Measurements from ENCODE around the gene CNTNAP4.

The CNTNAP4 gene

DNA sequence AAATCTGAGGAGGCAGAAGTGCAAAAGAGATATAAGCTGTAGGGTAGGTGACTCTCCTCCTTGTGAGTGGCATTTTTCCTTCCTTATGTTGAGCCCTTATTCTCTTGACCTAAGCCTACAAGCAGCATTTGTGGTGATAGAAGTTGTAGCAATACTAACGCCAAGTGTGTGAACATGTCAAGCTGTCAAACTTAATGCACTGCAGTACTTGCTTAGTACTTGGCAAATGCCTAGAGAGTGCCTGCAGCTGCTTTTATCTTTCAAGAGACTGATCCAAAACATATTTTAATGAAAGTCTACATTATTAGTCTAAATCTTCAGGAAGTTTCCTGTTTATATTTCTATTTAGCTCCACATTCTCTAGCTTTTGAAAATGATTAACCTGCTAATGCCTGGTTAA is 83.2 kb downstream of the CNTNAP4 start:
- Histone ChIP-seq H3K36me3 (ENCODE audit: control insufficient read depth in 1 of 2, insufficient read depth in 2 of 2, low read length in 2 of 2) (no peaks in the 10 kb centered on the region), H3K27me3 (ENCODE audit: low read depth, low read length) (no peaks in the 10 kb centered on the region), H3K27ac (ENCODE audit: low read length) (no peak overlapping the region), H3K4me1 (ENCODE audit: control insufficient read depth in 1 of 2, insufficient read depth in 2 of 2, low read length in 2 of 2) (no peaks in the 10 kb centered on the region), H3K9me3 (ENCODE audit: control insufficient read depth in 1 of 2, low read length in 2 of 2) (no peaks in the 10 kb centered on the region), H3K4me3 (ENCODE audit: low read depth in 1 of 2, low read length in 2 of 2) (no peak overlapping the region)

GRCh38 chr16:76370344-76370743 is 93.1 kb downstream of the CNTNAP4 start:
- Histone ChIP-seq H3K27ac (ENCODE audit: low read length) (no peak overlapping the region), H3K4me1 (ENCODE audit: control insufficient read depth in 1 of 2, insufficient read depth in 2 of 2, low read length in 2 of 2) (no peaks in the 10 kb centered on the region), H3K36me3 (ENCODE audit: control insufficient read depth in 1 of 2, insufficient read depth in 2 of 2, low read length in 2 of 2) (no peaks in the 10 kb centered on the region), H3K4me3 (ENCODE audit: low read depth in 1 of 2, low read length in 2 of 2) (no peak overlapping the region), H3K9me3 (ENCODE audit: control insufficient read depth in 1 of 2, low read length in 2 of 2) (no peaks in the 10 kb centered on the region), H3K27me3 (ENCODE audit: low read depth, low read length) (no peaks in the 10 kb centered on the region)

DNA sequence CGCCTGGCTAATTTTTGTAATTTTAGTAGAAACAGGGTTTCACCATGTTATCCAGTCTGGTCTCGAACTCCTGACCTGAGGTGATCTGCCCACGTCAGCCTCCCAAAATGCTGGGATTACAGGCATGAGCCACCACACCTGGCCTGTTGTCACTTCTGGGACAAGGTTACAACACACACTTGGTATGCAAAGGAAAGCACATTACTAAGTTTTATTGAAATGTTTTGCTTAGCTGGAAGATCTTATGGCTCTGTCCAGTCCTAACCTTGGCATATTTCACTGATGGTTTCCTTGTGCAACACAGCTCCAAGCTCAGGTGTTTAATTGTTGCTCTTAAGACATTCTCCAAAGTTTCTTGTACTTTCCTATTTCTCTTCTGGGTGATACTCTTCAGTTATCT is 94.2 kb downstream of the CNTNAP4 start:
- H3K4me1 ChIP-seq (ENCODE audit: control insufficient read depth in 1 of 2, insufficient read depth in 2 of 2, low read length in 2 of 2), result no peaks in the 10 kb centered on the region
- no peak overlapping the region for H3K27ac ChIP-seq (ENCODE audit: low read length)
- no peaks in the 10 kb centered on the region for H3K9me3 ChIP-seq (ENCODE audit: control insufficient read depth in 1 of 2, low read length in 2 of 2)
- no peak overlapping the region for H3K4me3 ChIP-seq (ENCODE audit: low read depth in 1 of 2, low read length in 2 of 2)
- H3K36me3 ChIP-seq (ENCODE audit: control insufficient read depth in 1 of 2, insufficient read depth in 2 of 2, low read length in 2 of 2), result no peaks in the 10 kb centered on the region
- no peaks in the 10 kb centered on the region for H3K27me3 ChIP-seq (ENCODE audit: low read depth, low read length)

GRCh38 chr16:76373998-76374397 is 96.8 kb downstream of the CNTNAP4 start:
- Histone ChIP-seq H3K4me3 (ENCODE audit: low read depth in 1 of 2, low read length in 2 of 2) (no peak overlapping the region), H3K27me3 (ENCODE audit: low read depth, low read length) (no peaks in the 10 kb centered on the region), H3K4me1 (ENCODE audit: control insufficient read depth in 1 of 2, insufficient read depth in 2 of 2, low read length in 2 of 2) (no peaks in the 10 kb centered on the region), H3K9me3 (ENCODE audit: control insufficient read depth in 1 of 2, low read length in 2 of 2) (no peaks in the 10 kb centered on the region), H3K36me3 (ENCODE audit: control insufficient read depth in 1 of 2, insufficient read depth in 2 of 2, low read length in 2 of 2) (no peaks in the 10 kb centered on the region), H3K27ac (ENCODE audit: low read length) (no peak overlapping the region)

DNA sequence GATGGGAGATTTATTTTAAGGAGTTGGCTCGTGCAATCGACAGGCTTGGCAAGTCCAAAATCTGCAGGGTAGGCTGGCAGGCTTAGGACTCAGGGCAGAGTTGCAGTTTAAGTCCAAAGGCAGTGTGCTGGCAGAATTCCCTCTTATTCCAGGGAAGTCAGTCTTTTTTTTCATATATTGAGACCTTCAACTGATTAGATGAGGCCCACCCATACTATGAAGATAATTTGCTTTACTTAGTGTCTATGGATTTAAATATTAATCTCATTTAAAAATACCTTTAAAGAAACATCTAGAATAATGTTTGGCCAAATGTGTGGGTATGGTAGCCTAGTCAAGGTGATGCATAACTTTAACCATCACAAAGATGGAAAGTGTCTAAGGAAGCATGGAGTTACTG is 99.8 kb downstream of the CNTNAP4 start:
- no peaks in the 10 kb centered on the region for H3K27me3 ChIP-seq (ENCODE audit: low read depth, low read length)
- no peak overlapping the region for H3K4me3 ChIP-seq (ENCODE audit: low read depth in 1 of 2, low read length in 2 of 2)
- no peaks in the 10 kb centered on the region for H3K4me1 ChIP-seq (ENCODE audit: control insufficient read depth in 1 of 2, insufficient read depth in 2 of 2, low read length in 2 of 2)
- no peaks in the 10 kb centered on the region for H3K36me3 ChIP-seq (ENCODE audit: control insufficient read depth in 1 of 2, insufficient read depth in 2 of 2, low read length in 2 of 2)
- no peak overlapping the region for H3K27ac ChIP-seq (ENCODE audit: low read length)
- H3K9me3 ChIP-seq (ENCODE audit: control insufficient read depth in 1 of 2, low read length in 2 of 2), result no peaks in the 10 kb centered on the region

DNA sequence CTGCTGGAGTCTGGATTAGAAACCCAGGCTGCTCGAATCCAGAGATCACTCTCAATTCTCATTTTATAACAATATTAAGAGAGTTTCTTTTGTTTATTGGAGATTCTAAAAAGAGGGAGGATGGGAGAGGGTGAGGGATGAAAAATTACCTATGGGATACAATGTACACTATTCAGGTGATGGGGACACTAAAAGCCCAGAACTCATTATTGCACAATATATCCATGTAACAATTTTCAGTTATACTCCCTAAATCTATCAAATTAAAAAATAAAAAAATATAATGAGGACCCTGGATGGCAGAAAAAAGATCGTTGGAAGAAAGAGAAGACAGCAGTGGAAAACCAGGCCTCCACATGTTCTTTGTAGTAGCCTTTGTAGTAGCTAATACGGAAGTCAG is 100.8 kb downstream of the CNTNAP4 start:
- no peak overlapping the region for H3K4me3 ChIP-seq (ENCODE audit: low read depth in 1 of 2, low read length in 2 of 2)
- H3K9me3 ChIP-seq (ENCODE audit: control insufficient read depth in 1 of 2, low read length in 2 of 2), result no peaks in the 10 kb centered on the region
- H3K27me3 ChIP-seq (ENCODE audit: low read depth, low read length), result no peaks in the 10 kb centered on the region
- H3K4me1 ChIP-seq (ENCODE audit: control insufficient read depth in 1 of 2, insufficient read depth in 2 of 2, low read length in 2 of 2), result no peaks in the 10 kb centered on the region
- no peaks in the 10 kb centered on the region for H3K36me3 ChIP-seq (ENCODE audit: control insufficient read depth in 1 of 2, insufficient read depth in 2 of 2, low read length in 2 of 2)
- no peak overlapping the region for H3K27ac ChIP-seq (ENCODE audit: low read length)

- no peak overlapping the region for H3K27ac ChIP-seq (ENCODE audit: low read length)
- no peak overlapping the region for H3K4me3 ChIP-seq (ENCODE audit: low read depth in 1 of 2, low read length in 2 of 2)
- H3K27me3 ChIP-seq (ENCODE audit: low read depth, low read length), result no peaks in the 10 kb centered on the region
- H3K36me3 ChIP-seq (ENCODE audit: control insufficient read depth in 1 of 2, insufficient read depth in 2 of 2, low read length in 2 of 2), result no peaks in the 10 kb centered on the region
- no peaks in the 10 kb centered on the region for H3K4me1 ChIP-seq (ENCODE audit: control insufficient read depth in 1 of 2, insufficient read depth in 2 of 2, low read length in 2 of 2)
- no peaks in the 10 kb centered on the region for H3K9me3 ChIP-seq (ENCODE audit: control insufficient read depth in 1 of 2, low read length in 2 of 2)
These were observed 103.9 kb downstream of the CNTNAP4 start for GRCh38 chr16:76381096-76381495.

GRCh38 chr16:76385601-76386230 is 108.5 kb downstream of the CNTNAP4 start:
- no peaks in the 10 kb centered on the region for H3K9me3 ChIP-seq (ENCODE audit: control insufficient read depth in 1 of 2, low read length in 2 of 2)
- H3K36me3 ChIP-seq (ENCODE audit: control insufficient read depth in 1 of 2, insufficient read depth in 2 of 2, low read length in 2 of 2), result no peaks in the 10 kb centered on the region

GRCh38 chr16:76386784-76387183 is 109.6 kb downstream of the CNTNAP4 start:
- Histone ChIP-seq H3K4me1 (ENCODE audit: control insufficient read depth in 1 of 2, insufficient read depth in 2 of 2, low read length in 2 of 2) (no peaks in the 10 kb centered on the region), H3K27ac (ENCODE audit: low read length) (no peak overlapping the region), H3K9me3 (ENCODE audit: control insufficient read depth in 1 of 2, low read length in 2 of 2) (no peaks in the 10 kb centered on the region), H3K27me3 (ENCODE audit: low read depth, low read length) (no peaks in the 10 kb centered on the region), H3K4me3 (ENCODE audit: low read depth in 1 of 2, low read length in 2 of 2) (no peak overlapping the region), H3K36me3 (ENCODE audit: control insufficient read depth in 1 of 2, insufficient read depth in 2 of 2, low read length in 2 of 2) (no peaks in the 10 kb centered on the region)

More at GRCh38 chr16:76385601-76386230, 108.5 kb downstream of the CNTNAP4 start:
- Histone ChIP-seq H3K4me1 (ENCODE audit: control insufficient read depth in 1 of 2, insufficient read depth in 2 of 2, low read length in 2 of 2) (no peaks in the 10 kb centered on the region), H3K4me3 (ENCODE audit: low read depth in 1 of 2, low read length in 2 of 2) (no peak overlapping the region), H3K27me3 (ENCODE audit: low read depth, low read length) (no peaks in the 10 kb centered on the region), H3K27ac (ENCODE audit: low read length) (no peak overlapping the region)

GRCh38 chr16:76387994-76388393 is 110.8 kb downstream of the CNTNAP4 start:
- no peaks in the 10 kb centered on the region for H3K4me1 ChIP-seq (ENCODE audit: control insufficient read depth in 1 of 2, insufficient read depth in 2 of 2, low read length in 2 of 2)
- no peaks in the 10 kb centered on the region for H3K27me3 ChIP-seq (ENCODE audit: low read depth, low read length)
- H3K9me3 ChIP-seq (ENCODE audit: control insufficient read depth in 1 of 2, low read length in 2 of 2), result no peaks in the 10 kb centered on the region
- H3K27ac ChIP-seq (ENCODE audit: low read length), result no peak overlapping the region
- no peak overlapping the region for H3K4me3 ChIP-seq (ENCODE audit: low read depth in 1 of 2, low read length in 2 of 2)
- no peaks in the 10 kb centered on the region for H3K36me3 ChIP-seq (ENCODE audit: control insufficient read depth in 1 of 2, insufficient read depth in 2 of 2, low read length in 2 of 2)

DNA sequence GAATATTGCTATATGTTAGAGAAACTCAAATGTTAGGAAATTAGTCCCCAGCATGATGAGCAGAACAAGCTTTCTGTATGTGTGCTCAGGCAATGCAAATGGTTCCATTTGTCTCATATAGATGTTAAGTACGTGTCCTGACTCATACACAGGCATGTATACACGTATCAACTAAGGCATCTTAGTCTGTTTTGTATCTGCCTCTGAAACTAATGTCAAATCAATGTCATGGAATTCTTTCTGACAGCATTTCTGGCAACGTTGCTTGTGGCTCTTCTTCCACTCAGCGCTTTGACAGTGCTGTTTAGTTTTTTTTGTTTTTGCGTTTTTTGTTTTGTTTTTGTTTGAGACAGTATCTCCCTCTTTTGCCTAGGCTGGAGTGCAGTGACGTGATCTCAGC is 111.9 kb downstream of the CNTNAP4 start:
- no peak overlapping the region for H3K27ac ChIP-seq (ENCODE audit: low read length)
- no peaks in the 10 kb centered on the region for H3K9me3 ChIP-seq (ENCODE audit: control insufficient read depth in 1 of 2, low read length in 2 of 2)
- no peaks in the 10 kb centered on the region for H3K27me3 ChIP-seq (ENCODE audit: low read depth, low read length)
- H3K4me1 ChIP-seq (ENCODE audit: control insufficient read depth in 1 of 2, insufficient read depth in 2 of 2, low read length in 2 of 2), result no peaks in the 10 kb centered on the region
- H3K36me3 ChIP-seq (ENCODE audit: control insufficient read depth in 1 of 2, insufficient read depth in 2 of 2, low read length in 2 of 2), result no peaks in the 10 kb centered on the region
- H3K4me3 ChIP-seq (ENCODE audit: low read depth in 1 of 2, low read length in 2 of 2), result no peak overlapping the region

- no peaks in the 10 kb centered on the region for H3K27me3 ChIP-seq (ENCODE audit: low read depth, low read length)
- no peaks in the 10 kb centered on the region for H3K9me3 ChIP-seq (ENCODE audit: control insufficient read depth in 1 of 2, low read length in 2 of 2)
- no peak overlapping the region for H3K4me3 ChIP-seq (ENCODE audit: low read depth in 1 of 2, low read length in 2 of 2)
- no peaks in the 10 kb centered on the region for H3K4me1 ChIP-seq (ENCODE audit: control insufficient read depth in 1 of 2, insufficient read depth in 2 of 2, low read length in 2 of 2)
- no peak overlapping the region for H3K27ac ChIP-seq (ENCODE audit: low read length)
- no peaks in the 10 kb centered on the region for H3K36me3 ChIP-seq (ENCODE audit: control insufficient read depth in 1 of 2, insufficient read depth in 2 of 2, low read length in 2 of 2)
These were observed 113.3 kb downstream of the CNTNAP4 start for GRCh38 chr16:76390476-76390875.

Measured in muscle layer of duodenum (tissue), 2 donors.